Measurements from ENCODE around the gene SOWAHD. TPM values are rescaled to one million over a fixed set of nuclear protein-coding genes. Genes with fewer than 3 reads are reported as not detected.

The SOWAHD gene
- total RNA-seq, 3 donors from 2014 or later: 1.4 to 2.7 (median 2.1) TPM

DNA sequence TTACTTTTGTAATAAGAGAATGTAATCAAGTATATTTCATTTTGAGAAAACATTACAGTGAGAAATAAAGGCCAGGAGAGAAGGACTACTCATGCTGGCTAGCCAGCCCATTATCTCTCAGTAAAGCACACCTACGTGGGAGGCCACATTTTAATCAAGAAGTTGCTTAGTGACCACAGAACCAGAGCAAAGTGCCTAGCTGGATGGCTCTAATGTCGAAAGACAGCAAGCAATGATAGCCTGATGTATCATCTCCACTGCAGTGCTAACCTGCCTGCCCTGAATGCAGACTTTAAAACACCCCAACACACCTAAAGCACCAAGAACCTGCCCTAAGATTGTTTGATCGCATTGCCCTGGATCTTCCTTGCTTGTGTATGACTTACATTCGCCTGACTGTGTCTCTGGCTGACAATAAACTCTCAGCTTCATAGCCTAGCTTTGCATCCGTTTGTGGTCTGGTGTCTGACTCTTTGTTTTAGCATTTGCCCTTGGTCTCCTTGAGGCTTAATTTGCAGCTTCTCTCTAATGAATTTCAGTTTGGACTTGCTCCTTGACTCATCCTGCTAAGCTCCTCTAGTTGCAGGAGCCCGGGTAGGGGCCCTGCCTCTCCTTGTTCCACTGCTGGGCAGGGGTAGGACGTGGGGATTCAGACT, 31.4 kb upstream of the SOWAHD start:
- DNase-seq (no peak), ATAC-seq (peak; percentile 37)
- TF ChIP-seq, protein P1, sequence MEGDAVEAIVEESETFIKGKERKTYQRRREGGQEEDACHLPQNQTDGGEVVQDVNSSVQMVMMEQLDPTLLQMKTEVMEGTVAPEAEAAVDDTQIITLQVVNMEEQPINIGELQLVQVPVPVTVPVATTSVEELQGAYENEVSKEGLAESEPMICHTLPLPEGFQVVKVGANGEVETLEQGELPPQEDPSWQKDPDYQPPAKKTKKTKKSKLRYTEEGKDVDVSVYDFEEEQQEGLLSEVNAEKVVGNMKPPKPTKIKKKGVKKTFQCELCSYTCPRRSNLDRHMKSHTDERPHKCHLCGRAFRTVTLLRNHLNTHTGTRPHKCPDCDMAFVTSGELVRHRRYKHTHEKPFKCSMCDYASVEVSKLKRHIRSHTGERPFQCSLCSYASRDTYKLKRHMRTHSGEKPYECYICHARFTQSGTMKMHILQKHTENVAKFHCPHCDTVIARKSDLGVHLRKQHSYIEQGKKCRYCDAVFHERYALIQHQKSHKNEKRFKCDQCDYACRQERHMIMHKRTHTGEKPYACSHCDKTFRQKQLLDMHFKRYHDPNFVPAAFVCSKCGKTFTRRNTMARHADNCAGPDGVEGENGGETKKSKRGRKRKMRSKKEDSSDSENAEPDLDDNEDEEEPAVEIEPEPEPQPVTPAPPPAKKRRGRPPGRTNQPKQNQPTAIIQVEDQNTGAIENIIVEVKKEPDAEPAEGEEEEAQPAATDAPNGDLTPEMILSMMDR (IDR thresholded peaks at IDR 0.05): no peak
- Histone ChIP-seq H3K36me3 (ENCODE audit: low read depth) (no peaks in the 10 kb centered on the region), H3K4me3 (no peak overlapping the region), H3K4me1 (ENCODE audit: low read depth) (no peaks in the 10 kb centered on the region), H3K9me3 (no peaks in the 10 kb centered on the region)
- intact Hi-C loops (cut with DNase I, micrococcal nuclease): no loop called here

GRCh38 chrX:119728487-119728886, 29.9 kb upstream of the SOWAHD start:
- TF ChIP-seq, protein P1 (IDR thresholded peaks at IDR 0.05): no peak
- H3K4me3 ChIP-seq: no peak overlapping the region
- no peaks in the 10 kb centered on the region for H3K9me3 ChIP-seq
- intact Hi-C loops (cut with DNase I, micrococcal nuclease): no loop called here
- no peaks in the 10 kb centered on the region for H3K4me1 ChIP-seq (ENCODE audit: low read depth)
- peak; percentile 15 for ATAC-seq
- no peaks in the 10 kb centered on the region for H3K36me3 ChIP-seq (ENCODE audit: low read depth)
- DNase-seq: peak in 2 of 3 donors; percentile 8 to 20

DNA sequence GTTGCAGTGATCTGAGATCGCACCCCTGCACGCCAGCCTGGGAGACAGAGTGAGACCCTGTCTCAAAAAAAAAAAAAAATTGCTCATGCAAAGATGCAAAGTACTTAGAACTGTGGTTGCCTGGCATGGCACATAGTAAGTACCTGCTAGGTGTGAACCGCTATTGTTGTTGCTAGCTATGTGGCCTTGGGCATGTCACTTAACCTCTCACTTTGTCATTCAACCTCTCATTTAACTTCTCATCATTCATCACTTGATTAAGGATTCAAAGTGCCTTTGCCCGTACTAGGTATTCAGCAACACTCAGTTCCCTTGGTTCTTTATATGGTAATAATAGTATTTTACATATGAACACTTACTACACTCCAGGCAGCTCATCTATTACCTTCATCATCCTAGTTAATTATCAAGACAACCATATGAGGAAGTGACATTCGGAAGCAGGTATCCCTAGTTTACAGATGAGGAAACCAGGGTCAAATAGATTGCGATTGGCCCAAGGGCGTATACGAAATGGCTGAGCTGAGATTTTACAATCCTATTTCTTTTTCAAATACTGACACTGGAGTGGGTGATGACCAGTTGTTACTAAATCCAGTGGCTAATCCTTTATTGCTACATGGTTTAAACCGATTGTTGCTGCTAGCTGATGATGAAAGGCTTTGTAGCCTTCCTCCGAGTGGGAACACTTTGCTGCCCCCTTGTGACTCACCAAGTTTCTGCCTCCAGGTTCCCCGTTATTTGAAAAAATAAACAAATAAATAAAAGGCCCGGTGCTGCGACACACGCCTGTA, 28.8 kb upstream of the SOWAHD start:
- Histone ChIP-seq H3K4me3 (no peak overlapping the region), H3K9me3 (no peaks in the 10 kb centered on the region), H3K36me3 (ENCODE audit: low read depth) (no peaks in the 10 kb centered on the region), H3K4me1 (ENCODE audit: low read depth) (no peaks in the 10 kb centered on the region)
- peak; percentile 62 for ATAC-seq
- DNase-seq: peak in 2 of 3 donors; percentile 33 to 71
- TF ChIP-seq, protein P1 (IDR thresholded peaks at IDR 0.05): peak; percentile 15
- intact Hi-C loops (cut with DNase I, micrococcal nuclease): no loop called here

GRCh38 chrX:119734897-119735339, 23.5 kb upstream of the SOWAHD start:
- intact Hi-C loops (cut with DNase I, micrococcal nuclease): no loop called here
- Histone ChIP-seq H3K9me3 (no peaks in the 10 kb centered on the region), H3K36me3 (ENCODE audit: low read depth) (no peaks in the 10 kb centered on the region), H3K4me3 (no peak overlapping the region), H3K4me1 (ENCODE audit: low read depth) (no peaks in the 10 kb centered on the region)
- peak in 1 of 3 donors; percentile 25 for DNase-seq
- TF ChIP-seq, protein P1 (IDR thresholded peaks at IDR 0.05): no peak
- no peak for ATAC-seq

DNA sequence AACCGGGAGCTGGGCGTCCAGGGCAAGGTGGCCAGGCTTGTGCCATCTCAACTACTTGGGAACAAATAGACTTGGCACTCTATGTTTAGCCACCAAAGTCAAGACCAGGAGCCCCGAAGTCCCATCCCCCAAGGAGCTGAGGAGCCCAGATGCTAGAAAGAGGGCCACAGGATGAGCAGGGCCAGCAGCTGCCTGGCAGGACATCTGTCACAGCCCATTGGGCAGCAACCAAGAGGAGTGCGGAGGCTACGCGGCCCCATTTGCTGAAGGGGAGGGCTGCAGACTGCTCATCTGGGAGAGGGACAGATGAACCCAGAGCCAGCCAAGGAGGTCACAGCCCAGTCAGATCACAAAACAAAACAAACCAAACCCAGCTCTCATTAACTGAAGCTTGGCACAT, 22.9 kb upstream of the SOWAHD start:
- H3K4me3 ChIP-seq: no peak overlapping the region
- TF ChIP-seq, protein P1 (IDR thresholded peaks at IDR 0.05): no peak
- no peaks in the 10 kb centered on the region for H3K9me3 ChIP-seq
- no peak for DNase-seq
- no peak for ATAC-seq
- H3K4me1 ChIP-seq (ENCODE audit: low read depth): no peaks in the 10 kb centered on the region
- intact Hi-C loops (cut with DNase I, micrococcal nuclease): no loop called here
- H3K36me3 ChIP-seq (ENCODE audit: low read depth): no peaks in the 10 kb centered on the region

Measured in mucosa of descending colon (tissue), 3 donors.